GM23248 (cell line): Measurements from ENCODE around the gene ADGRV1. TPM values are rescaled to one million over a fixed set of nuclear protein-coding genes. Genes with fewer than 3 reads are reported as not detected.

Experiments used
- DNase-seq: peaks from one replicate; pipeline ENCODE4 v3.0.0-alpha.2; 2015
- H2AFZ ChIP-seq: fragments of 200-600 bp; sonication (generic); 2 replicates; pipeline ENCODE4 v1.6.1; 2016; ENCODE audit warnings: antibody characterized with exemption
- H3F3A ChIP-seq: fragments of 200-600 bp; sonication (generic); 2 replicates; pipeline ENCODE4 v1.6.1; 2016; ENCODE audit warnings: mild to moderate bottlenecking, antibody characterized with exemption, mixed run types; ENCODE audit not compliant: insufficient read depth
- H3K27ac ChIP-seq: fragments of 200-600 bp; sonication (generic); 2 replicates; pipeline ENCODE4 v1.5.1; 2016; ENCODE audit warnings: mild to moderate bottlenecking
- H3K27me3 ChIP-seq: fragments of 200-600 bp; sonication (generic); replicated peaks from 2 replicates; pipeline ENCODE4 v1.6.1; 2016; ENCODE audit warnings: mild to moderate bottlenecking; ENCODE audit not compliant: insufficient read depth
- H3K36me3 ChIP-seq: fragments of 200-600 bp; sonication (generic); 2 replicates; pipeline ENCODE4 v1.6.1; 2016; ENCODE audit warnings: low read depth, mild to moderate bottlenecking
- H3K4me1 ChIP-seq: fragments of 200-600 bp; sonication (generic); 2 replicates; pipeline ENCODE4 v1.6.1; 2016; ENCODE audit warnings: mild to moderate bottlenecking; ENCODE audit not compliant: insufficient read depth
- H3K4me2 ChIP-seq: fragments of 200-600 bp; sonication (generic); one replicate; pipeline ENCODE4 v1.6.1; 2016; ENCODE audit warnings: mild to moderate bottlenecking; ENCODE audit not compliant: unreplicated experiment
- H3K4me3 ChIP-seq: fragments of 200-600 bp; sonication (generic); 2 replicates; pipeline ENCODE4 v1.5.1; 2016; ENCODE audit warnings: mild to moderate bottlenecking
- H3K79me2 ChIP-seq: fragments of 200-600 bp; sonication (generic); 2 replicates; pipeline ENCODE4 v1.6.1; 2016; ENCODE audit warnings: mild to moderate bottlenecking; ENCODE audit not compliant: insufficient read depth
- H3K9ac ChIP-seq: fragments of 200-600 bp; sonication (generic); 2 replicates; pipeline ENCODE4 v1.6.1; 2016; ENCODE audit warnings: mild to moderate bottlenecking
- H3K9me2 ChIP-seq: fragments of 200-600 bp; sonication (generic); 2 replicates; pipeline ENCODE4 v1.6.1; 2016; ENCODE audit warnings: mixed run types, mild to moderate bottlenecking, moderate library complexity; ENCODE audit not compliant: insufficient read depth
- H3K9me3 ChIP-seq: fragments of 200-600 bp; sonication (generic); one replicate; pipeline ENCODE4 v1.6.1; 2017; ENCODE audit warnings: low read depth
- H4K20me1 ChIP-seq: fragments of 200-600 bp; sonication (generic); 2 replicates; pipeline ENCODE4 v1.6.0; 2016; ENCODE audit not compliant: insufficient read depth
- EZH2 ChIP-seq: fragments of 200-600 bp; sonication (generic); IDR thresholded peaks from 2 replicates; pipeline ENCODE4 v1.6.1; 2018; ENCODE audit warnings: antibody characterized with exemption, mild to moderate bottlenecking; ENCODE audit not compliant: insufficient read depth, poor library complexity, severe bottlenecking
- EZH2phosphoT487 ChIP-seq: fragments of 200-600 bp; sonication (generic); IDR thresholded peaks from 2 replicates; pipeline ENCODE4 v1.6.1; 2018; ENCODE audit warnings: antibody characterized with exemption, moderate library complexity, mild to moderate bottlenecking, low read depth; ENCODE audit not compliant: insufficient read depth
- WGBS, 2 experiments: methylation state at CpG; one replicate each; pipeline ENCODE4 v1.1.6; 2015 to 2017; ENCODE audit warnings: low lambda C conversion rate in 2 of 2, low coverage in 1 of 2; ENCODE audit errors: missing lambda C conversion rate in 2 of 2; 5-methylcytosine and 5-hydroxymethylcytosine counted together
- in situ Hi-C: fragments of 300-500 bp; cut with MboI; formaldehyde crosslinking; loops from 2 replicates; pipeline ENCODE4 v1.15.0; 2020
- polyA plus RNA-seq: library from polyadenylated mRNA; unstranded; fragments of >200 nt; fragmentation: Nextera tagmentation; extraction: Ambion mirVana; gene quantifications from 2 replicates; pipeline ENCODE4 v1.2.1, GENCODE V29; 2016
- total RNA-seq: library from RNA; depleted of rRNA; stranded (reverse); fragments of >200 nt; shearing (Covaris generic); gene quantifications from 2 replicates; pipeline ENCODE4 v1.2.3, GENCODE V29; 2014

The ADGRV1 gene
- total and polyA plus RNA-seq, 2 experiments from 2014 or later = not detected

DNA sequence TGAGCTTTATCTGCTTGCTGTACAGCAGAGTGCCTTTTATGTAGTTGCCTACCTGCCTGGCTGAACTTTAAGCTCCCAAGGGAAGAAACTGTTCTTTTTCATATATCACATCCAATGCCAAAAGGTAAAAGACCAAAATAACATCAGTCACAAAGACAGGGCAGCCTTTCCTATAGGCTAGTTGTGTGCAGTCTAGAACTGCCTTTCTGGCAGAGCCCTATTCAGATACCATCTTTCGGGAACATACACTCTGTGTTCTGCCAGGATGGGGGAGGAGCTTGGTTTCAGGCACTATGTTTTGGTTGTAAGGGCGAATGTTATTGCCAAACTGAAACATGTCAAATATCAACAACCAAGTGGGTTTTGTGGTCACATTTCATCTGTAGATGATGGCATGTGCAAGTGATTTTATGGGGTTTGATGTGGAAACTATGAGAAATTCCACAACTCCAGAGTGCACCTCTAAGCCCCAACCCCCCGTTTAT is 314.5 kb downstream of the ADGRV1 start:
- peaks cover 53% of the 10 kb centered on the region; the same call in 1 of the 2 replicates for H3K27me3 ChIP-seq
- H3K9me2 ChIP-seq = no peaks in the 10 kb centered on the region
- in situ Hi-C loops = loop anchor here (25.0 kb wide), 1 partner anchor 539 kb away; no protein-coding TSS in a partner anchor
- peaks cover under 1% of the 10 kb centered on the region; the same call in 1 of the 2 replicates for H3K4me1 ChIP-seq
- H2AFZ ChIP-seq = no peak overlapping the region
- TF ChIP-seq EZH2 = no peak
- no peak for TF ChIP-seq EZH2phosphoT487
- no peaks in the 10 kb centered on the region for H4K20me1 ChIP-seq
- H3K27ac ChIP-seq = no peak overlapping the region
- H3K4me3 ChIP-seq = no peak overlapping the region
- no peaks in the 10 kb centered on the region for H3K9me3 ChIP-seq
- 35 to 40% methylated on average over 3 of the region's 3 CpGs for WGBS, 2 experiments
- H3F3A ChIP-seq = no peaks in the 10 kb centered on the region
- H3K4me2 ChIP-seq = no peak overlapping the region
- H3K36me3 ChIP-seq = no peaks in the 10 kb centered on the region
- no peak overlapping the region for H3K9ac ChIP-seq
- no peak for DNase-seq
- no peaks in the 10 kb centered on the region for H3K79me2 ChIP-seq

DNA sequence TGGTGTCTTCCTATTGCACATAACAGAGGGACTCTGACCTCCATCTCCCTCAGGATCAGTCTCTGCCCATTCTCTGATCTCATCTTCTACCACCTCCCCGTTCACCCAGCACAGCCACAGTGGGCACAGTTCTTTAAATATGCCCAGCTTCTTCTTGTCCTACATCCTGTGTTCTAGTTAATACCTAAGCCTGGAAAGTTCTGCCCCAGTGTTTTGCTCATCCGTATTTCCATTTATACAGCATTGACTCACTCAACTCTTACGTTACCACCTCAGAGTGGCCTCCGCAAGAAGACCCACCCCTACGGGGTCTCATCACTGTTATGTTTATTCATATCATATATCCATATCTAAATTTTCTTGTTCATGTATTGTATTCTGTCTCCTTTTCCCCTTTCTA is 315.5 kb downstream of the ADGRV1 start:
- Histone ChIP-seq H3K27ac (no peak overlapping the region), H3K36me3 (no peaks in the 10 kb centered on the region), H3K4me3 (no peak overlapping the region), H3K27me3 (peaks cover 53% of the 10 kb centered on the region; the same call in 1 of the 2 replicates), H3K79me2 (no peaks in the 10 kb centered on the region), H3K9ac (no peak overlapping the region), H3K4me2 (no peak overlapping the region), H4K20me1 (no peaks in the 10 kb centered on the region), H3K9me2 (no peaks in the 10 kb centered on the region), H3F3A (no peaks in the 10 kb centered on the region), H3K4me1 (no peaks in the 10 kb centered on the region), H3K9me3 (no peaks in the 10 kb centered on the region), H2AFZ (no peak overlapping the region)
- in situ Hi-C loops = loop anchor here (25.0 kb wide), 1 partner anchor 538 kb away; no protein-coding TSS in a partner anchor
- TF ChIP-seq EZH2 = no peak
- no peak for TF ChIP-seq EZH2phosphoT487
- WGBS, 2 experiments = 75 to 83% methylated on average over 5 of the region's 5 CpGs
- no peak for DNase-seq

DNA sequence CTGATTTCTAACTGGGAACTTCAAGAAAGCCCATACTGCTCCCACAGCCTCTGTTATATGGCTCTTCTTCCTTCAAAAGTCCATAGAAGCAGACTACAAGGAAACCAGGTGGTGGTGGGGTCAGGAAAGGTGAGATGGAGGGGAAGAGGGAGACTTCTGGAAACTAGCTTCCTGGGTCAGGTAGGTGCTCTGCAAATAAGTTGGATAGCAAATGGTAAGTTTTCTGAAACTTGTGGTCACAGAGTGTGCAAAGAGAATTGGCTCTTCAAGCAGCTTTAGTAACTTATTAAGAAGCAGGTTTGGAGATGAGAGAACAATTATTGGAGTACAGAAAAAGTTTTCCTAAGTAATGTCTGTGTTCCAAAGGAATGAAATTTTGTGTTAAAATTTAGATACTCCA is 316.9 kb downstream of the ADGRV1 start:
- no peaks in the 10 kb centered on the region for H3K79me2 ChIP-seq
- H4K20me1 ChIP-seq = no peaks in the 10 kb centered on the region
- DNase-seq = no peak
- peaks cover 50% of the 10 kb centered on the region; the same call in 1 of the 2 replicates for H3K27me3 ChIP-seq
- no peaks in the 10 kb centered on the region for H3F3A ChIP-seq
- no peak overlapping the region for H2AFZ ChIP-seq
- no peak overlapping the region for H3K4me2 ChIP-seq
- H3K4me1 ChIP-seq = no peaks in the 10 kb centered on the region
- no peak overlapping the region for H3K9ac ChIP-seq
- H3K9me3 ChIP-seq = no peaks in the 10 kb centered on the region
- H3K9me2 ChIP-seq = no peaks in the 10 kb centered on the region
- in situ Hi-C loops = no loop called here
- TF ChIP-seq EZH2 (no peak), EZH2phosphoT487 (no peak)
- no peak overlapping the region for H3K4me3 ChIP-seq
- no peaks in the 10 kb centered on the region for H3K36me3 ChIP-seq
- H3K27ac ChIP-seq = no peak overlapping the region

DNA sequence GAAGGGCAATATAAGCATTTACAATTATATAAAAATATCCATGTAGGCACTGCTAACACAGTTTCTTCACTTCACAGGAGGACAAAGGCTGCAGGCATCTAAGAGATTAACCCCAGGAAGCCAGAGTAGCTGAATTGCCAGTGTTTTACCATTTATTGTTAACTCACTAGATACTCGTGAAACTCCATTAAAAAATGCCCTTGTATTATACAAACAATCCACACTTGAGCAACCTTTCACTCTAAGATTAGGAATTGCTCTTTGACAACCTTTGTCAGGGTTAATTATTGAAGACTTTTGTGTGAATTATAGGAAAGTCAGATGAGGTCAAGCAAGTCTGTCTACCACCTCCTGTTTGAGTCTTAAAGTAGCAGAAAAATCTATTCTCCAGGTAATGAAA is 317.8 kb downstream of the ADGRV1 start:
- no peak overlapping the region for H3K4me2 ChIP-seq
- no peak for DNase-seq
- 74 to 77% methylated on average over 1 of the region's 1 CpG for WGBS, 2 experiments
- TF ChIP-seq EZH2phosphoT487 (no peak), EZH2 (no peak)
- H2AFZ ChIP-seq = no peak overlapping the region
- no peak overlapping the region for H3K4me3 ChIP-seq
- H3F3A ChIP-seq = no peaks in the 10 kb centered on the region
- no peaks in the 10 kb centered on the region for H3K36me3 ChIP-seq
- no peaks in the 10 kb centered on the region for H3K79me2 ChIP-seq
- no peak overlapping the region for H3K27ac ChIP-seq
- H3K9ac ChIP-seq = no peak overlapping the region
- H3K9me3 ChIP-seq = no peaks in the 10 kb centered on the region
- in situ Hi-C loops = no loop called here
- peaks cover 51% of the 10 kb centered on the region; the same call in 1 of the 2 replicates for H3K27me3 ChIP-seq
- no peaks in the 10 kb centered on the region for H4K20me1 ChIP-seq
- H3K9me2 ChIP-seq = no peaks in the 10 kb centered on the region
- no peaks in the 10 kb centered on the region for H3K4me1 ChIP-seq

DNA sequence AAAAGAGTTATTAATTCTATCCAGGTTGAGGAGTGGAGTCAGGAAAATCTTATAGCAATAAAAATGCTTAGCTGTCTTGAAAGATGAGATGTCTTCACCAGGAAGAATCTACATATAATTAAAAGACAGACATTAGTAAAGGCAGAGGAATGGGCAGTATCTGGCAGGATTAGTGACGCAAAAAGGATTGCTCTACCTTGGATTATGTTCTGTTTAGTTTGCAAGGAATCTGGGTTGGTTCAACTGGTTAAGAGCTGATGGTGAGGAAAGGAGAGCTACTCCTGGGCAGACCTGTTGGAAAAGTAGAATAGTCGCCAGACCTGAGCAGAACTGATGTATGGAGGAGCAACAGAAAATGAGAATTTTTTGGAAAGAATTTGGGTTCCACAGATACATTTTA is 318.5 kb downstream of the ADGRV1 start:
- Histone ChIP-seq H3K27ac (no peak overlapping the region), H3K9me2 (no peaks in the 10 kb centered on the region), H3F3A (no peaks in the 10 kb centered on the region), H3K4me3 (no peak overlapping the region), H4K20me1 (no peaks in the 10 kb centered on the region), H3K27me3 (peaks cover 54% of the 10 kb centered on the region), H2AFZ (no peak overlapping the region), H3K4me1 (no peaks in the 10 kb centered on the region), H3K9ac (no peak overlapping the region), H3K79me2 (no peaks in the 10 kb centered on the region), H3K9me3 (no peaks in the 10 kb centered on the region), H3K36me3 (no peaks in the 10 kb centered on the region), H3K4me2 (no peak overlapping the region)
- in situ Hi-C loops = no loop called here
- DNase-seq = no peak
- WGBS, 2 experiments = 91 to 96% methylated on average over 2 of the region's 2 CpGs
- no peak for TF ChIP-seq EZH2phosphoT487
- no peak for TF ChIP-seq EZH2
